OCI-LY1 (cell line): ENCODE results near the gene PRAC1.

ENCODE experiments used
- H2AFZ ChIP-seq: fragments of 200-600 bp; sonication (generic), shearing (Covaris generic); 2 replicates; pipeline ENCODE4 v1.6.0; 2014; ENCODE audit warnings: antibody characterized with exemption, mild to moderate bottlenecking, low read length
- H3F3A ChIP-seq: fragments of 200-600 bp; sonication (generic), shearing (Covaris generic); 2 replicates; pipeline ENCODE4 v1.6.0; 2014; ENCODE audit warnings: mild to moderate bottlenecking, antibody characterized with exemption, low read length, moderate library complexity; ENCODE audit not compliant: insufficient read depth
- H3K27ac ChIP-seq: fragments of 200-600 bp; sonication (generic); 2 replicates; pipeline ENCODE4 v1.5.1; 2014; ENCODE audit warnings: low read length, mixed run types, mild to moderate bottlenecking, low read depth; ENCODE audit not compliant: poor library complexity, severe bottlenecking
- H3K27me3 ChIP-seq: fragments of 200-600 bp; sonication (generic); 2 replicates; pipeline ENCODE4 v1.6.0; 2014; ENCODE audit warnings: antibody characterized with exemption, mild to moderate bottlenecking, low read length, moderate library complexity; ENCODE audit not compliant: insufficient read depth
- H3K36me3 ChIP-seq: fragments of 200-600 bp; sonication (generic); 2 replicates; pipeline ENCODE4 v1.6.1; 2014; ENCODE audit warnings: mild to moderate bottlenecking, antibody characterized with exemption, low read length, moderate library complexity, mixed read lengths; ENCODE audit not compliant: insufficient read depth
- H3K4me1 ChIP-seq: fragments of 200-600 bp; sonication (generic); 2 replicates; pipeline ENCODE4 v1.5.1; 2014; ENCODE audit warnings: mild to moderate bottlenecking, low read length, moderate library complexity; ENCODE audit not compliant: insufficient read depth, severe bottlenecking
- H3K4me2 ChIP-seq: fragments of 200-600 bp; sonication (generic), shearing (Covaris generic); 2 replicates; pipeline ENCODE4 v1.6.1; 2014; ENCODE audit warnings: low read length
- H3K4me3 ChIP-seq: fragments of 200-600 bp; sonication (generic); 2 replicates; pipeline ENCODE4 v1.5.1; 2014; ENCODE audit warnings: low read length, low read depth, mild to moderate bottlenecking, mixed read lengths; ENCODE audit not compliant: poor library complexity, severe bottlenecking
- H3K79me2 ChIP-seq: fragments of 200-600 bp; shearing (Covaris generic); 2 replicates; pipeline ENCODE4 v1.6.1; 2016; ENCODE audit warnings: mixed run types, low read length, mixed read lengths; ENCODE audit not compliant: insufficient read depth
- H3K9ac ChIP-seq: fragments of 200-600 bp; sonication (generic), shearing (Covaris generic); 2 replicates; pipeline ENCODE4 v1.6.1; 2014; ENCODE audit warnings: mild to moderate bottlenecking, low read length, mixed read lengths
- H3K9me2 ChIP-seq: fragments of 200-600 bp; sonication (generic), shearing (Covaris generic); 2 replicates; pipeline ENCODE4 v1.6.1; 2014; ENCODE audit warnings: low read depth, mild to moderate bottlenecking, low read length, mixed read lengths
- H3K9me3 ChIP-seq: fragments of 200-600 bp; shearing (Covaris generic); 2 replicates; pipeline ENCODE4 v1.6.1; 2014; ENCODE audit warnings: low read length, mixed read lengths
- H4K20me1 ChIP-seq: fragments of 200-600 bp; sonication (generic), shearing (Covaris generic); 2 replicates; pipeline ENCODE4 v1.6.0; 2016; ENCODE audit warnings: mild to moderate bottlenecking, low read length; ENCODE audit not compliant: insufficient read depth
- CTCF ChIP-seq: fragments of 200-600 bp; sonication (generic), shearing (Covaris generic); IDR thresholded peaks from 2 replicates; pipeline ENCODE4 v1.5.1; 2017; ENCODE audit warnings: mild to moderate bottlenecking, antibody characterized with exemption, low read length, moderate library complexity, mixed read lengths
- EZH2 ChIP-seq: fragments of 200-600 bp; sonication (generic), shearing (Covaris generic); IDR thresholded peaks from 2 replicates; pipeline ENCODE4 v1.8.0; 2017; ENCODE audit warnings: borderline replicate concordance, mixed run types, mild to moderate bottlenecking, antibody characterized with exemption, low read length, moderate library complexity, mixed read lengths

The PRAC1 gene

GRCh38 chr17:48676963-48677558 is 45.3 kb downstream of the PRAC1 start:
- Histone ChIP-seq H3F3A (no peaks in the 10 kb centered on the region), H3K27ac (no peak overlapping the region), H3K79me2 (no peaks in the 10 kb centered on the region), H3K27me3 (no peaks in the 10 kb centered on the region; the same call in 1 of the 2 replicates), H3K9me2 (no peaks in the 10 kb centered on the region), H3K36me3 (no peaks in the 10 kb centered on the region), H3K4me2 (no peak overlapping the region), H3K9ac (no peak overlapping the region), H3K9me3 (no peaks in the 10 kb centered on the region), H3K4me3 (no peak overlapping the region), H3K4me1 (no peaks in the 10 kb centered on the region), H2AFZ (no peak overlapping the region), H4K20me1 (no peaks in the 10 kb centered on the region)
- no peak for TF ChIP-seq CTCF

GRCh38 chr17:48672340-48672739 is 50.0 kb downstream of the PRAC1 start:
- Histone ChIP-seq H3K27ac (no peak overlapping the region), H3K4me2 (no peak overlapping the region), H3K4me3 (no peak overlapping the region)

More at GRCh38 chr17:48672340-48672739, 50.0 kb downstream of the PRAC1 start:
- no peaks in the 10 kb centered on the region for H4K20me1 ChIP-seq
- no peaks in the 10 kb centered on the region for H3F3A ChIP-seq
- H3K9me3 ChIP-seq: no peaks in the 10 kb centered on the region
- H3K4me1 ChIP-seq: no peaks in the 10 kb centered on the region
- H3K79me2 ChIP-seq: no peaks in the 10 kb centered on the region
- no peak for TF ChIP-seq EZH2
- no peak for TF ChIP-seq CTCF
- no peaks in the 10 kb centered on the region for H3K9me2 ChIP-seq
- no peak overlapping the region for H3K9ac ChIP-seq
- no peak overlapping the region for H2AFZ ChIP-seq
- no peaks in the 10 kb centered on the region for H3K36me3 ChIP-seq
- H3K27me3 ChIP-seq: no peaks in the 10 kb centered on the region
